CD4-positive, alpha-beta T cell (primary cell): Measurements from ENCODE around the gene ERVV-1. TPM values are rescaled to one million over a fixed set of nuclear protein-coding genes. Genes with fewer than 3 reads are reported as not detected.

Experiments
- ATAC-seq: fragments of 200-7000 bp; cut with Tn5 transposase; one replicate; pipeline ENCODE4 v1.10.0; 2022; ENCODE audit warnings: mild to moderate bottlenecking; ENCODE audit not compliant: poor library complexity
- CTCF ChIA-PET: fragments of 350-600 bp; sonication (Branson Sonifier 250); formaldehyde crosslinking; loops from one replicate; lab custom pipeline; 2021; ENCODE audit warnings: antibody characterized with exemption, inconsistent platforms; lab: Charles Lee
- POLR2A ChIA-PET: fragments of 350-600 bp; sonication (Branson Sonifier 250); formaldehyde crosslinking; loops from one replicate; lab custom pipeline; 2021; ENCODE audit warnings: antibody characterized with exemption, inconsistent platforms; lab: Charles Lee
- DNase-seq, 14 experiments: peaks; one replicate each; pipeline ENCODE4 v3.0.0-alpha.2; 2013 to 2020; ENCODE audit warnings: mixed read lengths in 2 of 14
- H3K27ac ChIP-seq, 2 donors: one replicate each; pipeline versions ENCODE4 v1.5.1 to v1.7.0; 2013; ENCODE audit warnings: low read length in 2 of 2, low read depth in 1 of 2, mild to moderate bottlenecking in 1 of 2
- H3K27me3 ChIP-seq, 2 experiments: 1 replicate in 1 of 2; 2 replicates in 1 of 2; pipeline versions ENCODE4 v1.6.1 to v1.7.0; 2013; ENCODE audit warnings: low read length in 2 of 2, control low read depth in 1 of 2, mild to moderate bottlenecking in 1 of 2, moderate library complexity in 1 of 2; ENCODE audit not compliant: insufficient read depth in 2 of 2, control insufficient read depth in 1 of 2
- H3K36me3 ChIP-seq: one replicate; pipeline ENCODE4 v1.6.1; 2013; ENCODE audit warnings: low read length, control low read depth; ENCODE audit not compliant: insufficient read depth
- H3K4me1 ChIP-seq: one replicate; pipeline ENCODE4 v1.6.1; 2013; ENCODE audit warnings: low read length, control low read depth; ENCODE audit not compliant: insufficient read depth
- H3K4me3 ChIP-seq: one replicate; pipeline ENCODE4 v1.5.1; 2013; ENCODE audit warnings: mild to moderate bottlenecking, low read length, moderate library complexity
- H3K9me3 ChIP-seq, 2 experiments: 1 replicate in 1 of 2; 2 replicates in 1 of 2; pipeline versions ENCODE4 v1.6.1 to v1.7.0; 2013; ENCODE audit warnings: low read length in 2 of 2, mild to moderate bottlenecking in 2 of 2, control low read depth in 1 of 2, moderate library complexity in 1 of 2; ENCODE audit not compliant: control insufficient read depth in 1 of 2, insufficient read depth in 1 of 2
- H3K27ac Mint-ChIP-seq: one replicate; pipeline ENCODE4 v1.8.0; 2020; ENCODE audit warnings: mixed read lengths
- H3K27me3 Mint-ChIP-seq: one replicate; pipeline ENCODE4 v1.8.0; 2021; ENCODE audit warnings: mixed read lengths
- H3K36me3 Mint-ChIP-seq: one replicate; pipeline ENCODE4 v1.8.0; 2021; ENCODE audit warnings: low read depth, mixed read lengths
- H3K4me1 Mint-ChIP-seq: one replicate; pipeline ENCODE4 v1.8.0; 2021; ENCODE audit warnings: low read depth, mixed read lengths
- H3K4me3 Mint-ChIP-seq: one replicate; pipeline ENCODE4 v1.8.0; 2020; ENCODE audit warnings: mild to moderate bottlenecking, mixed read lengths
- H3K9me3 Mint-ChIP-seq: one replicate; pipeline ENCODE4 v1.8.0; 2020; ENCODE audit warnings: mixed read lengths
- intact Hi-C, 2 experiments: fragments of 100-400 bp; cut with DNase I in 1 of 2; cut with micrococcal nuclease in 1 of 2; formaldehyde crosslinking; loops; one replicate each; pipeline versions ENCODE4 v1.15.1 to v1.9.0; 2023 to 2025; cut with DNase I, micrococcal nuclease
- total RNA-seq, 174 experiments: library from RNA in 2 of 174; stranded (reverse) in 2 of 174; gene quantifications; one replicate each; pipeline ENCODE4 v1.2.3 and lab custom pipeline; 2021 to 2026
- TF ChIP-seq, protein P1 (sequence below): fragments of 200-600 bp; IDR thresholded peaks from one replicate; pipeline ENCODE4 v1.8.0; 2022; ENCODE audit warnings: antibody characterized with exemption, mild to moderate bottlenecking

The ERVV-1 gene
- total RNA-seq, 2 experiments from 2014 or later, result not detected

DNA sequence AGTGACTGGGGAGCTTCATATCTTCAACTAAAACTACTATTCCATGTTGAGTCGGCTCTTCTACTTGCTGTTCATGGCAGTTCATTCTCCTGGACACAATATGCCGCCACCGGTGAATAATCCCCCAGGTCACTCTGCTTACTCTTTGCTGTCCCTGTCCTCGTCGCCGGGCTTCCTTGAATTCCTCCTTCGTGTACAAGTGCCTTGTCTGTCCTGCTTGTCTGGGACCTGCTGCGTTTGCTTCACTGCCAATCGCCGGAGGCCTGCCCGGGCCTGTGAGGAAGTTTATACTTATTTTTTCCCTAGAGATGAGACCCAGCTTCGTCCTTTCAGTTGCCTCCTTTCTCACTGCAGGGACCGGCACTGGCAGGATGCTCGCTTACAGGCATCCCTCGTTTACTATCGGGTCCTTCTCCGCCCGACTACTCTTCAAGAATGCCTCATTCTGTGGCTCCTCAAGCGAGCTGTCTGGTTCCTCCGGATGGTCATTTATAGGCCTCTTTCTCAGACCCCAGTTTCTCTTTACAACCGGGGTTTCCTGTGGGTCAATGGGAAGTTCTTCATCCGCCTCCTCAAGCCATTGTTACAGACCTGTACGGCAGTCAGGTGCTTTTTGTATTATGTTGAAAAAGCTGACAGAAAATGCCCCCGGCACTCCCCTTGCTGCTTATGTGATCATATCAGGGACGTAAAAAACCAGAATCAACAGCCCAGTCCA is 5.5 kb upstream of the ERVV-1 start:
- H3K4me1 ChIP-seq, result no peaks in the 10 kb centered on the region
- no peak overlapping the region for H3K27ac ChIP-seq
- Mint-ChIP-seq H3K4me1 (no peaks in the 10 kb centered on the region), H3K27me3 (no peaks in the 10 kb centered on the region), H3K27ac (no peak overlapping the region), H3K4me3 (no peak overlapping the region), H3K9me3 (no peaks in the 10 kb centered on the region), H3K36me3 (peaks cover 2% of the 10 kb centered on the region)
- ChIA-PET CTCF (no interaction called here), POLR2A (no interaction called here)
- intact Hi-C loops, result no loop called here
- TF ChIP-seq, protein P1, sequence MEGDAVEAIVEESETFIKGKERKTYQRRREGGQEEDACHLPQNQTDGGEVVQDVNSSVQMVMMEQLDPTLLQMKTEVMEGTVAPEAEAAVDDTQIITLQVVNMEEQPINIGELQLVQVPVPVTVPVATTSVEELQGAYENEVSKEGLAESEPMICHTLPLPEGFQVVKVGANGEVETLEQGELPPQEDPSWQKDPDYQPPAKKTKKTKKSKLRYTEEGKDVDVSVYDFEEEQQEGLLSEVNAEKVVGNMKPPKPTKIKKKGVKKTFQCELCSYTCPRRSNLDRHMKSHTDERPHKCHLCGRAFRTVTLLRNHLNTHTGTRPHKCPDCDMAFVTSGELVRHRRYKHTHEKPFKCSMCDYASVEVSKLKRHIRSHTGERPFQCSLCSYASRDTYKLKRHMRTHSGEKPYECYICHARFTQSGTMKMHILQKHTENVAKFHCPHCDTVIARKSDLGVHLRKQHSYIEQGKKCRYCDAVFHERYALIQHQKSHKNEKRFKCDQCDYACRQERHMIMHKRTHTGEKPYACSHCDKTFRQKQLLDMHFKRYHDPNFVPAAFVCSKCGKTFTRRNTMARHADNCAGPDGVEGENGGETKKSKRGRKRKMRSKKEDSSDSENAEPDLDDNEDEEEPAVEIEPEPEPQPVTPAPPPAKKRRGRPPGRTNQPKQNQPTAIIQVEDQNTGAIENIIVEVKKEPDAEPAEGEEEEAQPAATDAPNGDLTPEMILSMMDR, result no peak
- H3K4me3 ChIP-seq, result no peak overlapping the region
- no peaks in the 10 kb centered on the region for H3K27me3 ChIP-seq
- no peak for ATAC-seq
- no peaks in the 10 kb centered on the region for H3K36me3 ChIP-seq
- DNase-seq, result no peak
- peaks cover 8 to 49% of the 10 kb centered on the region in 2 experiments for H3K9me3 ChIP-seq

- CTCF ChIA-PET, result no interaction called here
- Histone ChIP-seq H3K9me3 (peaks cover 13 to 32% of the 10 kb centered on the region in 2 experiments), H3K27ac (no peak overlapping the region), H3K4me1 (no peaks in the 10 kb centered on the region), H3K27me3 (no peaks in the 10 kb centered on the region), H3K4me3 (no peak overlapping the region), H3K36me3 (no peaks in the 10 kb centered on the region)
- Mint-ChIP-seq H3K27me3 (no peaks in the 10 kb centered on the region), H3K27ac (no peak overlapping the region), H3K4me3 (no peak overlapping the region), H3K4me1 (no peaks in the 10 kb centered on the region), H3K9me3 (no peaks in the 10 kb centered on the region), H3K36me3 (peaks cover 9% of the 10 kb centered on the region)
- ATAC-seq, result no peak
- TF ChIP-seq, protein P1, result no peak
- POLR2A ChIA-PET, result no interaction called here
- DNase-seq, result no peak
- intact Hi-C loops, result loop anchor here in 1 of 2 experiments (5.0 kb wide), 1 partner anchor 107 kb away; no protein-coding TSS in a partner anchor
These were observed 3.2 kb upstream of the ERVV-1 start for GRCh38 chr19:53010494-53010893.

GRCh38 chr19:53012006-53012405 is 1.7 kb upstream of the ERVV-1 start:
- no peak overlapping the region for H3K4me3 Mint-ChIP-seq

More at GRCh38 chr19:53012006-53012405, 1.7 kb upstream of the ERVV-1 start:
- Mint-ChIP-seq H3K9me3 (no peaks in the 10 kb centered on the region), H3K36me3 (peaks cover 9% of the 10 kb centered on the region), H3K27me3 (no peaks in the 10 kb centered on the region), H3K4me1 (no peaks in the 10 kb centered on the region), H3K27ac (no peak overlapping the region)
- TF ChIP-seq, protein P1, result no peak
- ChIA-PET CTCF (no interaction called here), POLR2A (no interaction called here)
- DNase-seq (no peak), ATAC-seq (no peak)
- no peaks in the 10 kb centered on the region for H3K27me3 ChIP-seq
- intact Hi-C loops, result loop anchor here in 1 of 2 experiments (5.0 kb wide), 1 partner anchor 105 kb away; no protein-coding TSS in a partner anchor
- H3K4me1 ChIP-seq, result no peaks in the 10 kb centered on the region
- H3K4me3 ChIP-seq, result no peak overlapping the region
- peaks cover 13 to 33% of the 10 kb centered on the region in 2 experiments for H3K9me3 ChIP-seq
- H3K36me3 ChIP-seq, result no peaks in the 10 kb centered on the region
- H3K27ac ChIP-seq, result no peak overlapping the region
